GM19452 (cell line): Measurements from ENCODE around the gene SEMA5A.

Source experiments
- ATAC-seq: cut with Tn5 transposase; IDR thresholded peaks from one replicate; pipeline ENCODE4 v1.9.1; 2021; ENCODE audit not compliant: unreplicated experiment

SEMA5A gene

GRCh38 chr5:9042241-9042640, 503.6 kb downstream of the SEMA5A start:
- ATAC-seq: no peak

- ATAC-seq: no peak
Measured at GRCh38 chr5:9040475-9040874, 505.4 kb downstream of the SEMA5A start.

GRCh38 chr5:9037048-9037447, 508.8 kb downstream of the SEMA5A start:
- no peak for ATAC-seq

GRCh38 chr5:9035346-9035745, 510.5 kb downstream of the SEMA5A start:
- ATAC-seq: no peak

GRCh38 chr5:9034649-9035048, 511.2 kb downstream of the SEMA5A start:
- ATAC-seq: no peak

GRCh38 chr5:9033524-9033923, 512.4 kb downstream of the SEMA5A start:
- ATAC-seq: no peak

- ATAC-seq: no peak
Measured at GRCh38 chr5:9025942-9026341, 519.9 kb downstream of the SEMA5A start.

GRCh38 chr5:9020996-9021395, 524.9 kb downstream of the SEMA5A start:
- no peak for ATAC-seq

- no peak for ATAC-seq
Measured at GRCh38 chr5:9015937-9016270, 530.0 kb downstream of the SEMA5A start.

- no peak for ATAC-seq
Measured at GRCh38 chr5:9015260-9015936, 530.5 kb downstream of the SEMA5A start.

GRCh38 chr5:9013147-9013546, 532.7 kb downstream of the SEMA5A start:
- ATAC-seq: no peak

- no peak for ATAC-seq
Measured at GRCh38 chr5:9009931-9010651, 535.8 kb downstream of the SEMA5A start.

GRCh38 chr5:8997542-8998070, 548.3 kb downstream of the SEMA5A start:
- no peak for ATAC-seq

GRCh38 chr5:8993031-8993430, 552.8 kb downstream of the SEMA5A start:
- no peak for ATAC-seq
